T-helper 1 cell (primary cell): ENCODE results near the gene ZNF837.
"Not testable (repeated sequence)": the region's sequence is repeated elsewhere in the genome, so short reads cannot be mapped to it uniquely, and the experiment has no call there.

ENCODE experiments used
- DNase-seq, 5 donors: peaks; one replicate each; pipeline ENCODE4 v3.0.0-alpha.2; 2012 to 2020

ZNF837 gene

DNA sequence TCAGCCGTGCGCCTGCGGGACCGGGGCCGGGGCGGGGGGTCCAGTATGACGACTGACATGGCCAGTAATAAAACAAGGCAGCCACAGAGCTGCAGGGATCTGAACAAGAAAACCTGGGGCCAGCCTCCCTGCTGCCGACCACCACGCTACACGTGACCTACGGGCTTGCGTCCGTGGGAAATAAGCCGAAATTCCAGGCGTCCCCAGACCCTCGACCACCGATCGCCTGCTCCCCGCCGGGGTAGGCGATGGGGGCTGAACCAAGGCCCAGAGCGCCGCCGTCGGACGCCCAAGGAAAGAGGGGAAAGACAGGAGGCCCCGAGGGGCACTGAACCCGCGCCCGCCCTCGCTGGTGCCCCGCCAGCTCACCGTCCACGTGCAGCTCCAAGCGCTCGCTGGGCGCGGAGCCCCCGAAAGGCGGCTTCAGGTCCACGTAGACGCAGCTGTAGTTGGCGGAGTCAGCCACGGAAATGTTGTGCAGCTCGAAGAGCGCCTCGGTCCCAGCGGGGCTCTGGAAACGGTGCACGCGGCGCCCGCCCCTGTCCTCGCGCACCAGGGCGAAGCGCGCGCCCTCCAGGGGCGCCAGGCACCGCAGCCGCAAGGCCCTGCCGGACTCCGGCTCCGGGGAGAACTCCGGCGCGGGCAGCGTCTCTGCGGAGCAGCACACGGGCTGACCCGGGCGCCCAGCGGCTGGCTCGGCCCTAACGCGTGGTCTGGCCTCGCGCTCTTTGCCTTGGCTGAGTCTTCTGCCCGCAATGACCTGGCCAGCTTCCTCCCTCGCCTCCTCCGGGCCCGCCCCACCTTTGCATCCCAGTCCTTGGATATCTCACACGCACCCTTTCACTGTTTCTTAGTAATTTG is 30.6 kb downstream of the ZNF837 start:
- DNase-seq = no peak

- DNase-seq = no peak
These were observed 31.2 kb downstream of the ZNF837 start for GRCh38 chr19:58349590-58349989.

DNA sequence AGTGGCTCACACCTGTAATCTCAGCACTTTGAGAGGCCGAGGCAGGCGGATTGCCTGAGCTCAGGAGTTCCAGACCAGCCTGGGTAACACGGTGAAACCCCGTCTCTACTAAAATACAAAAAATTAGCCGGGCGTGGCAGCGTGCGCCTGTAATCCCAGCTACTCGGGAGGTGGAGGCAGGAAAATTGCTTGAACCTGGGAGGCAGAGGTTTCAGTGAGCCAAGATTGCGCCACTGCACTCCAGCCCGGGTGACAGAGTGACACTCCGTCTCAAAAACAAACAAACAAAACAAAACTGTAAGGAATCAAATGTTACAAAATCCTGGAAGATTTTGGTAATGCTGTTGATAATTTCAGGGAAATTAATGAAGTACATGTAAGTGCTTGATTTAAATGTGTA is 32.8 kb downstream of the ZNF837 start:
- DNase-seq = not testable (repeated sequence)

- DNase-seq = peak; percentile 46 to 73 (median 55)
These were observed 33.6 kb downstream of the ZNF837 start for GRCh38 chr19:58346961-58347929.

- DNase-seq = no peak
These were observed 35.3 kb downstream of the ZNF837 start for GRCh38 chr19:58345558-58345957.

DNA sequence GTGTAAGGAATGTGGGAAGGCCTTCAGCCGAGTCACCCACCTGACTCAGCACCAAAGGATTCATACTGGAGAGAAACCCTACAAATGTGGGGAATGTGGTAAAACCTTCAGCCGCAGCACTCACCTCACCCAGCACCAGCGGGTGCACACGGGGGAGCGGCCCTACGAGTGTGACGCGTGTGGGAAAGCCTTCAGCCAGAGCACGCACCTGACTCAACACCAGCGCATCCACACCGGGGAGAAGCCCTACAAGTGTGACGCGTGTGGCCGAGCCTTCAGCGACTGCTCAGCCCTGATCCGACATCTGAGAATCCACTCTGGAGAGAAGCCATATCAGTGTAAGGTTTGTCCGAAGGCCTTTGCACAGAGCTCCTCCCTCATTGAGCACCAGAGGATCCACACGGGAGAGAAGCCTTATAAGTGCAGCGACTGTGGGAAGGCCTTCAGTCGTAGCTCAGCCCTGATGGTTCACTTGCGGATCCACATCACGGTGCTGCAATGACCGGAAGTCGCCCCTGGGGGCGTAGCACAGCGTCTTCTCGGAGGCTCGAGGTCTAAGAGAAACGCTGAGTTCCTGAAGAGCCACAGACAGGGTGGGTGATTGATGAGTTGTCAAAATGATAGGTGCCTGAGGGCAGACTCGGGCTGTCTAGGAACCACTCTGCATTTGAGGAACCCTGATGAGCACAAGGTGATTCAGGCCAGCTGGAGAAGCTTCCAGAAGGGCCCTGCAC is 41.8 kb downstream of the ZNF837 start:
- no peak for DNase-seq

- DNase-seq = no peak
These were observed 42.5 kb downstream of the ZNF837 start for GRCh38 chr19:58338336-58338735.

DNA sequence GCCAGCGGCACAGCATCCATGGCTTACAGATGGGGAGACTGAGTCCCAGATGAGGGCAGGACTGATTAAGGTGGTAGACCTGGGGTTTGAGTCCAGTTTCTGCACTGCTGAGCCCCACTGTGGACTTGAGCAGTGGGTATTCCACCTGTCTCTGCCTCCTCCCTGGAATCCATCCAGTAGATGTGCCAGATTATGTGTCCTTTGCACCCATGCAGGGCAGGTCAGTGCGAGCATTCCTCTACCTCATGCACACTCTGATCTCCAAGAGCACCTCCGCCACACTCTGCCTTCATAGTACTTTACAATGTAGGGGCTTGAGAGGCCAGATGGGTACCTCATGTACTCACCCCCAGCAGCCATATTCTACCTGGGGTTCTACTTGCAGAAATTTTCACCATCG is 44.0 kb downstream of the ZNF837 start:
- no peak for DNase-seq

GRCh38 chr19:58336216-58336615 is 44.6 kb downstream of the ZNF837 start:
- DNase-seq = no peak

DNA sequence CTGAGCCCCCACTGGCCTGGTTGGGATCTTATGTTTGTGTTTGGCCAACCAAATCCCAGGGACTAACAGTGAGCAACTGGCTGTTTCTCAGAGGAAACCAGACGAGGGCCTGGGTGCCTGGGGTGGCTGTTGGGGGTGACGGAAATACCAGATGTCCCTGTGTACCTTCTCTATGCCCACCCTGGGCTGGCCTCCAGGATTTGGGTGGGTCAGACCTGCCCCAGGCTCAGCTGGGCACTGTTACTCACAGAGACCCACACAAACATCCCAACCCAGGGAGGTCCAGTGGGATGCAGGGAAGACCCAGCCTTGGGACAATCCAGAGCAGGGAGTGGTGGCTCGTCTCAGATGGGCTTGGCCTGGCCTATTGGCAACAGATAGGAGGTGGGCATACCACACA is 45.2 kb downstream of the ZNF837 start:
- no peak for DNase-seq

GRCh38 chr19:58334691-58335249 is 46.1 kb downstream of the ZNF837 start:
- DNase-seq = no peak

DNA sequence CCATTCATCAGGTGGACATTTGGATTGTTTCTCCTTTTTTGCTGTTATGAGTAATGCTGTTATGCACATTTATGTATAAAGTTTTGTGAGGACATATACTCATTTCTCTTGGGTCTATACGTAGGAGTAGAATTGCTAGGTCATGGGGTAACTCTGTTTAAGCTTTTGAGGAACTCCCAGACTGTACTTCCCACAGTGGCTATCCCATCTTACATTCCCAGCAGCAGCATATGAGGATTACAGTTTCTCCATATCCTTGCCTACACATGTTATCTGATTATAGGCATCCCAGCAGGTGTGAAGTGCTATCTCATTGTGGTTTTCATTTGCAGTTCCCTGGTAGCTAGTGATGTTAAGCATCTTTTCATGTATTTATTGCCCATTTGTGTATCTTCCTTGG is 48.1 kb downstream of the ZNF837 start:
- no peak for DNase-seq

- DNase-seq = no peak
These were observed 50.4 kb downstream of the ZNF837 start for GRCh38 chr19:58330458-58330857.

DNA sequence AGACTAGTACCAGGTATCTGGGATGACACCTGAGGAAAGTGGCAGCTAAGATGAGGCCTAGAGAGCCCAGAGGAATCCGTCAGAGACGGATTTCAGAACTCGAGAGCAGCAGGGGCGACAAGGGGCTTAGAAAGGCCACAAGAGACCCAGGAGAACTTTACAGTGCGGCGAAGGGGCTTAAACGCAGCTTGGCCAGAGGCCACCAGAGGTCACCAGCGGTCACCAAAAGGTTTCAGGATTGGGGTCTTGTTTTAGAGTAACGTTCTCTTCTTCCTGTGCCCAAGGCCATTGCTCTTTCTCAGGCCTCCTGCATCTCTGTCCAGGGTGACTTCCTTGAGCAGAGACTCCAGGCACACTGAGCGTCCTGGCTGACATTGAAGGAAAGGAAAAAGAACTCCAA is 51.8 kb downstream of the ZNF837 start:
- no peak for DNase-seq

DNA sequence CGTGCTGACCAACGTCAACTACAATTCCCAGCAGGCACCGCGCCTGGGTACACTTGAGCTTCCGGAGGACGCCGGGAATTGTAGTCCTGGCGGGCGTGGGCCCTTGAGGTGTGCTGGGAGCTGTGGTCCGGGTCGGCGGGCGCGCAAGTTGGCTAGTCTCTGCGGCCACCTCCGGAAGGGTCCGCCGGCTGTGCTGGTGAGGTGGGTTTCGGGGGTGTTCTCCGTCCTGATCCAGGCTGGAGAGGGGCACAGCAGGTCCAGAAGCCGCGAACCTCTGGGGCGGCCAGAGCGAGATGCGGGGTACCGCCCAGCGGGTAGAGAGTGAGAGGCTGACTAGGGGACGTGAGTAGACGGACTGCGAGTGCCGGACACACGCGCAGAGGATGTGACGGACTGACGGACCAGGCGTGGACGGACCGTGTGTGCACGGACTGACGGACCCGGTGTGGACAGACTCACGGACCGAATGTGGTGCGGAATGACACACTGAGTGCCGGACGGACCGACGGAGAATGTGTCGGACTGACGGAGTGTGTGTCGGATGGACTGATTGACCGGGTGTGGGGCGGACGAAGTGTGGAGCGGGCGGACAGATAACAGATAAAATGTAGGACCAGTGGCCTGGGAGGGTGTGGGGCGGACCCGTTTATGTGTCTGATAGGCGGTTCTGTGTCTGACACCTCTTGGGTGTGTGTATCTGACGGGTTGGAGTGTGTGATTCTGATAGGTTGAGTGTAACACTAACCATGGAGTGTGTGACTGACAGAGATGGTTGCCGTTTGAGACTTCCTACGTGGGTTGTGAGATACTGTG is 53.7 kb downstream of the ZNF837 start, which contains the start of gene ZSCAN22:
Gene ZSCAN22, plus strand, starts transcription at position 81 of the 813 bp plus-strand sequence. CDS start 7,809 bp downstream, outside the sequence.
- peak; percentile 67 to 89 (median 78) for DNase-seq

- DNase-seq = no peak
These were observed 54.3 kb downstream of the ZNF837 start for GRCh38 chr19:58326501-58326913.

DNA sequence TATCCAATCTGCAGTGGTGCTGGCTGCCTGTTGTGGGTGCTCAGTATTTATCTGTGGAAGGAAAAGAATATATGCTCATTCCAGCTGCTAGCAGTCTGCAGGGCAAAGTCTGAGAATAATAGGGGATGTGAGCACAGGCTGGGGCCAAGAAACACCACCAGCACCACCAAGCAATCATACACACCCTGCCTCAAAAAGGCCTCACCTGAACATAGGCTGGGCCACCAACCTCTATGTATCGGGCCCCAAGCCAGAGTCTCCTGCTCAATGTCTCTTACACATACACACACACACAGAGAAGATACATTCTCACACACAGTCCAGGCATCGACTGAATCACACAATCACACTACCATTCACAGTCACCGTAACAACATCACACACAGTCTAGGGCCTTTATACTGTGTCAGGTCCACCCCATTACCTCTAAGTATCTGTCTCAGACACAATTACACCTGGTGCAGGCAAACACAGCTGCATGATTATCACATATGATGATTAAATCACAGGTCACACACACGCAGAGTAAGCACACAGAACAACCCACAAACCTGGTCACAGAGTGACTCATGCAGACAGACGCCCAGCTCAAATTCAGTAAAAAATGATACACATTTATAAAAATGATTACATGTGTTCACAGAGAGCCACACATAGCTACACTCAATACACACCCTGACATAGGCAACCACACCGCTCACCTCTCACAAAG is 55.4 kb downstream of the ZNF837 start:
- no peak for DNase-seq

DNA sequence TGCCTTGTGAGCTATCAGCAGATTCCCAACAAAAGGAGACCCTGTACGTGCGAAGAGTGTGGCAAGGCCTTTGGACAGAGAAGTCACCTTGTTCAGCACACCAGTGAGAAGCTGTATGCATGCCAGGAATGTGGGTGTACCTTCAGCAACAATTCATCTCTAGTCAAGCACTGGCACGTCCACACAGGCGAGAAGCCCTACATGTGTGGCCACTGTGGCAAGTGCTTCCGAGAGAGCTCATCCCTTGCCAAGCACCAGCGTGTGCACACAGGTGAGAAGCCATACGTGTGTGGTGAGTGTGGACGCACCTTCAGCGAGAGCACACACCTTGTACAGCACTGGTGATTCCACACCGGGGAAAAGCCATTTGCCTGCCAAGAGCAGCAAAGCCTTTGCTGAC is 61.6 kb downstream of the ZNF837 start:
- DNase-seq = no peak

DNA sequence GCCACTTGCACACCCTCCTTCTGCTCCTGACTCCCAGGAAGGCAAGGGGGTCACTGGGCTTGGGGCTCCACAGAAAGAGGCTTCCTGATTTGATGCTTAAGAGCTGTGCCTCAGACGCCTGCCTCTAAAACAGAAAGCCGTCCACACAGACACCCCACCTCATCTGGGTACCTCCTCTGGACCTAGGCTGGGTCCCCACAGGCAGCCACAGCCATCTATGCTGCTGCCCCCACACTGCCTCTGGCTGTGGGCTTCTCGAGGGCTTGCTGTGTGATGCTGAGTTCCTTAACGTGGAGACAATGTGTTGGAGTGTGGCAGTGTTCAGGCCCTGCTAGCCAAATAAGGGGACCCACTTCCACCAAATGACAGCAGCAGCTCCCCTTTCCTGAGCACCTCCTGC is 62.5 kb downstream of the ZNF837 start:
- DNase-seq = no peak
